ENCODE data around the gene SPTB.

The SPTB gene

DNA sequence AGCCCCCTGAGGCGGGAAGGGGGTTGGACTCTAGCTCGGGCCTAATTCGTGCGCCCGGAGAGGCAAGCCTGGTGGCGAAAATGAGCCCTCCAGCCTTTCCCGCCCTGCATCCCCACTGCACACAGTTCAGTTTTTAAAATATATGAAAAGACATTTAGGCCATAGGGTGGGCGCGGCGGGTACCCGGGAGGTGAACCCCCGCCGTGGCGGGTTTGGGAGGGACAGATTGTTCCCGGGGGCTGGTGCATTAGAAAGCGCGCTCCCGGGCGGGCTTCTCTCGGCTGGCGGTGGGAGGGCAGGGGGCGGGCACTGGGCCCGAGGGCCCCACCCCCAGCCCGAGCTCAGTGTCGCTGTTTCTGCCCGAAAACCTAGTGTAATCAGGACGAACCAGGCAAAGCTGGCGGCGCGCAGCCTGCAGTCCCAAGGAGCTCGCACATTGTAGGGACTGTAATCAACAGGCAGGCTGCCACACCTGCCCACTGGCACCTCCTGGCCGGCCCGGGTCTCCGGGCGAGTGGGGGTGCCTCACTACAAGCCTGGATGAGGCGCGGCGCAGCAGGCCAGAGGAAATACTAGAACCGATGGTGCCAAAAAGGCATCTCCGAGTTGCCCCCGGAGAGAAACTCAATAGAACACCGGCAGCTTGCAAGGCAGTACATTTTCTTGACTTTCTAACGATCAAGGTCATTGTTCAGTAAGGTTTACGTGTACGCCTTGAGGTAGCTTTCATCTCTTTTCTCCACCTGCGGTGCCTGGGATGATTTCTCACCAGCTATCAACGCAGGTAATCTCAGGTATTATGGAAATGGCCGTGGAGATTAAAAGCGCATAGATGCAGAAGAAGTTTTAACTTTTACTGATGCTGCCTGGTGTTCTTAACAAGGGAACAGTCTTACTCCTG is 764 bp upstream of the SPTB start:
- DNase-seq: peak; percentile 81

GRCh38 chr14:64878837-64879634 is 671 bp downstream of the SPTB start:
- DNase-seq: peak; percentile 52

GRCh38 chr14:64877846-64878245 is 1.9 kb downstream of the SPTB start:
- no peak for DNase-seq

DNA sequence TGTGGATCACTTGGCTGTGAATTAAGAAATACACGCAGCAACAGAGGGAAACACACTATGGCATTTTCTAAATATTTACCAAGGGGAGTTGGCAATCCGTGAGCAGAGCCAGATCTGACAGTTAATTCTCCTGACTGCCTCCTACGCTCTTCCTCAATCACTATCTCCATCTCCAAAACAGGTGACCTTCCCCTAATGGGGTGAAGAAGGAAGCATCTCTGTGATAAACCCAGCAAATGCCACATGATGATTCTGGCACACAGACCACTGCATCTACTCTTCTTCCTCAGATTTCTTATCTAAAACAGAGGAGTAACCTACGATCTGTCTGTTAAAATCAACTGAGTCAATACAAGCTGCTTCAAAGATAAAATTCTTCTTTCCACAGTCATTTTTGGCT is 4.4 kb downstream of the SPTB start:
- no peak for DNase-seq

GRCh38 chr14:64873506-64874219 is 6.0 kb downstream of the SPTB start:
- no peak for DNase-seq

GRCh38 chr14:64871344-64871743 is 8.4 kb downstream of the SPTB start:
- no peak for DNase-seq

GRCh38 chr14:64870160-64870559 is 9.5 kb downstream of the SPTB start:
- DNase-seq: no peak

GRCh38 chr14:64868841-64869240 is 10.9 kb downstream of the SPTB start:
- DNase-seq: no peak

GRCh38 chr14:64868379-64868778 is 11.3 kb downstream of the SPTB start:
- no peak for DNase-seq

- DNase-seq: no peak
Observed at GRCh38 chr14:64867182-64867581, 12.5 kb downstream of the SPTB start.

DNA sequence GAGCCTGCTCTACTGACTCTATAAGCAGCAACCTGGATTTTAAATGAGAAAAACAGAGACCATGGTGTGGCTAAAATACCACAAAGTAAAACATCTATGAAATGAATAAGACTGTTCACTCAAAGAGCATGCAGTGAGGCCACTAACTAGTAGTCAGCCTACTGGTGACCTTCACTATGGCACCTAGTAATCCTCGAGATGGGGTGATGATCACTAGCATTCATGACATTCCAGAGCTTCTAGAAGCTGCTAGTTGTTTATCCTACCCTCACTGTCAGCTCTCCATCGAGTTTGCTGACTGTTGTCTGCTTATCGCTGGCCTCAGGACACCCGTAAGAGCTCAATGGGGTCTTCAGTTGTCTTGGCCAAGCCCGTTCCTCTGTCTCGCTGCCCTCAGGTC is 13.7 kb downstream of the SPTB start:
- no peak for DNase-seq

GRCh38 chr14:64865109-64865508 is 14.6 kb downstream of the SPTB start:
- DNase-seq: no peak

DNA sequence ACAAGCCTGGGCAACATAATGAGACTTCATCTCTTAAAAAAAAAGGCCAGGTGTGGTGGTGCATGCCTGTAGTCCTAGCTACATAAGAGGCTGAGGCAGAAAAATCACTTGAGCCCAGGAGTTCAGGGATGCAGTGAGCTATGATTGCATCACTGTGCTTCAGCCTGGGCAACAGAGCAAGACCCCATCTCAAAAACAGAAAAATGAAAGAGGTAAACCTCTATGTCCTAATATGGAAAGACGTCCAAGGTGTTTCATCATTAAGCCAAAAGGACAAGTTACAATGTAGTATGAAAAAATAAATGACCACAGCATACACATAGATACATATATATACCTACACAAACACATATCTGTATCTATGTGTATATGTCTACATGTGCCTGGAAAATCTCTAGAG is 15.4 kb downstream of the SPTB start:
- no peak for DNase-seq

- DNase-seq: no peak
Observed at GRCh38 chr14:64861916-64862315, 17.8 kb downstream of the SPTB start.

DNA sequence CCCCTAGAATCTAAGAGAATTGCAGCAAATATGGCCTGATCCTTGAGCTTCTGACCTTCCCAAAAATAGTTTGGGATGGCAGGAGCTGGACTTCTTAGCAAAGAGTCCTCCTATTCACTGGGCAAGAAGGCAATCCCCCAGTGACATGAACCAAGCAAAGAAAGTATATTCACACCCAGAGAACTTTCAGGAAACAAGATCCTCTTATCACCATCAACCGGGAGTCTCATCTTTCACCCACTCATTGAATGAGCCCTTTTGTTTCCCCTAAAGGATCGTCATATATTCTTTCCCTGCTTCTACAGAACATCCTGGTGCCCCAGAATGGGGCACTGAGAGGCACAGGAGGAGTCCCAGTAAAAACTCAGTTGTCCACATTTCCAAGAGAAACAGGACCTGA is 19.7 kb downstream of the SPTB start:
- no peak for DNase-seq

DNA sequence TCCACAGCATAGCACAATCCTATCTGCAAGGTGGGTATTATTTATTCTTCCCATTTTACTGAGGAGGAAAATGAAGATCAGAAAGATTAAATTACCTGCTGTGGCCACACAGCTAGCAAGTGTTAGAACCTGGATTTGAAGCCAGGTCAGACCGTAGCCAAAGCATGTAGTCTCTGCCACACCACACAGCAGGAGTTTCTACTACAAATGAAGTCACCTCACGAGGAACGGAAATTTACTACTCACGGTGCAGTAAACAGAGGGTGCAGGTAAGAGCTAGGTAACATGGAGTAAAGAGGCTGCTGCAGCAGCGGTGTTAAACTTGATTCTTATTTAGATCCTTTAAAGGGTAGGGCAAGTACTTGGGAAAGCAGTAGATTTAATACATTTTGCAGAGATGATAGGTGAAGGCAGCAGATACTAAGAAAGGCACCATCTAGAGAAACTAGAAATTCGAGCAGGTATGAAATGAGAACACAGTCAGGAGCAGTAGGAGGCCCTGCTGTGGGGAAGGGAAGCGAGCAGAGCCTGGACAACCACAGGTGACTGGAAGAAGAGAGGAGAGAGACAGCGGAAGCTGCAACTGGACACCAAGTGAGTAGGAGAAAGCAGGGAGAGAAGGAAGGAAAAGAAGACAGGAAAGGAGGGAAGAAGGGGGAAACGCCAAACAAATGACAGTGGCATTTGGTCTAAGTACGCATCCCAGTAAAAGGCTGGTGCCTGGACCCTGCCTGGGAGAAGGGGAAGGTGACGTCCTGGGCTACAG is 21.5 kb downstream of the SPTB start:
- DNase-seq: no peak

GRCh38 chr14:64856529-64857445 is 22.9 kb downstream of the SPTB start:
- no peak for DNase-seq

DNA sequence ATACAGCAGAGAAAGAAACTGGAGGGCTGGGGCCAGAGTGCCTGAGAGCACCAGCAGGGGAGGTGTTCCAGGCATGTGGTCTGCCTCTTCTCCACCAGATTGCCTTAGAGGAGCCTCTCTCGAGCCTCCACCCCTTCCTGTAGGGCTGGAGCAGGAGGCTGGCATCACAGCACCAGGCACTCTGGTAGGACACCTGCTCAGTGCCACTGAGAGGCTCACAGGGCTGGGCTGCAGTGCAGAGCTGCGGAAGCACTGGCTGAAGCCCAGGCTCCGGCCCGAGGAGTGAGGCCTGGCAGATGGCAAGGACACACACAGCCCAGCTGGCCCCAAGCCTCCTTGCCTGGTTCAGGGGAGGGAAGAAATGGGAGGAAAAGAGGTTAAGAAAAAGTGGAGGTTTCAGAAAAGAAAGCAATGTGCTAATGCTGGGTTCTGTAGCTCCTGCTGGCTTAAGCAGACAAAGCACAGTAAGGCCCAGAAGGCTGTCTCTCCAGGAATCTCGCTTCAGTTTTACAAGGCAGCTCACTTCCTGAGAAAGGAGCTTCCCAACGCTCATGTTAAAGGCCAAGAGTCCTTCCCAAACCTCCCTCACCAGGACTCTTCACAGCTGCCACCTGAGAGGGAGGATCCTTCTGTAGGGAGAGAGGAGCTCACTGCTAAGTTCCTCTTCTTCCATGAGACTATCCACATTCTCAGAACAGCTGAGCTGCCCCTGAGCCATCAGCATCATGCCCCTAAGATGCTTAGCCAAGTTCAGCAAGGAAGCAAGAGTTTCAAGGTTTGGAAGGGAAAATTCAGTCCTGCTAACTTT is 23.8 kb downstream of the SPTB start:
- DNase-seq: no peak

- no peak for DNase-seq
Observed at GRCh38 chr14:64850369-64851137, 29.2 kb downstream of the SPTB start.

- DNase-seq: no peak
Observed at GRCh38 chr14:64849940-64850339, 29.8 kb downstream of the SPTB start.

Data from activated CD8-positive, alpha-beta memory T cell treated with anti-CD3 and anti-CD28 coated beads, Interleukin-2, amount 50 U/mL, for 48 hours (primary cell).